Left ventricle myocardium inferior (tissue), 1 donor: ENCODE data around the gene OPCML. TPM values are rescaled to one million over a fixed set of nuclear protein-coding genes. Genes with fewer than 3 reads are reported as not detected.
A peak's percentile ranks its signal among the peaks of the same experiment; 100 is the strongest.

Experiments
- DNase-seq: peaks from one replicate; pipeline ENCODE4 v3.0.0-alpha.2; 2020
- H3K27ac ChIP-seq: fragments of 200-600 bp; replicated peaks from 2 replicates; pipeline ENCODE4 v1.8.0; 2021
- H3K27me3 ChIP-seq: fragments of 200-600 bp; 2 replicates; pipeline ENCODE4 v1.8.0; 2021; ENCODE audit warnings: low read depth
- H3K36me3 ChIP-seq: fragments of 200-600 bp; 2 replicates; pipeline ENCODE4 v1.8.0; 2021
- H3K4me1 ChIP-seq: fragments of 200-600 bp; 2 replicates; pipeline ENCODE4 v1.8.0; 2021
- H3K4me3 ChIP-seq: fragments of 200-600 bp; 2 replicates; pipeline ENCODE4 v1.8.0; 2021; ENCODE audit warnings: mild to moderate bottlenecking, moderate library complexity
- H3K9me3 ChIP-seq: fragments of 200-600 bp; replicated peaks from 2 replicates; pipeline ENCODE4 v1.8.0; 2021
- intact Hi-C: fragments of 100-400 bp; cut with micrococcal nuclease; formaldehyde crosslinking; loops from one replicate; pipeline ENCODE4 v1.11.0; 2022
- total RNA-seq: library from RNA; stranded (reverse); fragmentation: NEBNext Ultra II Directional; extraction: Animal tissue kit (Norgen Biotek cat#: 25700); gene quantifications from one replicate; pipeline ENCODE4 v1.2.1, GENCODE V29; 2021
- TF ChIP-seq, protein P1 (sequence below): fragments of 200-600 bp; IDR thresholded peaks from 2 replicates; pipeline ENCODE4 v1.8.0; 2021; ENCODE audit warnings: antibody characterized with exemption, mild to moderate bottlenecking, borderline replicate concordance
- donor health status: DM: no; HTN: yes; CAD: no; lungs with severe emphysema.

OPCML gene
- total RNA-seq, 1 donor from 2014 or later = 0.63 TPM

DNA sequence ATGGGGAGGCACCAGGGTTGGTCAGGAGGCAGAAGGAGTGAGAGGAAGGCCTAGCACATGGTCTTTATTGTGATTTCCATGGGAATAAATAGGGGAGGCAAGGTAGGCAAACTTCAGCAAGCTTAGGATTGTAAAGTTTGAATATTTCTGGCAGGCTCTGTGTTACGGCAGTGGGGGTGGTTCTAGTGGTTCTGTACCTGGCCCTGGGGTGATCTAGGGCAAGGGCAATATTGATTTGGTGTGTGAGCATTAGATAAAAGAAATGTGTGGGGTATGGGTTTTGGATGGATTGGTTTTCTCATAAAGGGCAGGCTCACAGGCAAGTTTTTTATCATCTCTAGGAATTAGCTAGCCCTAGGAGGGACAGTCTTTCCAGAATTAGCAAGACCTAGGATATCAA lies 584.0 kb downstream of the OPCML start:
- no peak for DNase-seq
- Histone ChIP-seq H3K27me3 (peaks cover 78% of the 10 kb centered on the region), H3K36me3 (no peaks in the 10 kb centered on the region), H3K9me3 (peaks cover 7% of the 10 kb centered on the region), H3K27ac (no peak overlapping the region), H3K4me1 (peaks cover 7% of the 10 kb centered on the region), H3K4me3 (no peak overlapping the region)
- intact Hi-C loops = no loop called here
- TF ChIP-seq, protein P1, sequence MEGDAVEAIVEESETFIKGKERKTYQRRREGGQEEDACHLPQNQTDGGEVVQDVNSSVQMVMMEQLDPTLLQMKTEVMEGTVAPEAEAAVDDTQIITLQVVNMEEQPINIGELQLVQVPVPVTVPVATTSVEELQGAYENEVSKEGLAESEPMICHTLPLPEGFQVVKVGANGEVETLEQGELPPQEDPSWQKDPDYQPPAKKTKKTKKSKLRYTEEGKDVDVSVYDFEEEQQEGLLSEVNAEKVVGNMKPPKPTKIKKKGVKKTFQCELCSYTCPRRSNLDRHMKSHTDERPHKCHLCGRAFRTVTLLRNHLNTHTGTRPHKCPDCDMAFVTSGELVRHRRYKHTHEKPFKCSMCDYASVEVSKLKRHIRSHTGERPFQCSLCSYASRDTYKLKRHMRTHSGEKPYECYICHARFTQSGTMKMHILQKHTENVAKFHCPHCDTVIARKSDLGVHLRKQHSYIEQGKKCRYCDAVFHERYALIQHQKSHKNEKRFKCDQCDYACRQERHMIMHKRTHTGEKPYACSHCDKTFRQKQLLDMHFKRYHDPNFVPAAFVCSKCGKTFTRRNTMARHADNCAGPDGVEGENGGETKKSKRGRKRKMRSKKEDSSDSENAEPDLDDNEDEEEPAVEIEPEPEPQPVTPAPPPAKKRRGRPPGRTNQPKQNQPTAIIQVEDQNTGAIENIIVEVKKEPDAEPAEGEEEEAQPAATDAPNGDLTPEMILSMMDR = no peak

DNA sequence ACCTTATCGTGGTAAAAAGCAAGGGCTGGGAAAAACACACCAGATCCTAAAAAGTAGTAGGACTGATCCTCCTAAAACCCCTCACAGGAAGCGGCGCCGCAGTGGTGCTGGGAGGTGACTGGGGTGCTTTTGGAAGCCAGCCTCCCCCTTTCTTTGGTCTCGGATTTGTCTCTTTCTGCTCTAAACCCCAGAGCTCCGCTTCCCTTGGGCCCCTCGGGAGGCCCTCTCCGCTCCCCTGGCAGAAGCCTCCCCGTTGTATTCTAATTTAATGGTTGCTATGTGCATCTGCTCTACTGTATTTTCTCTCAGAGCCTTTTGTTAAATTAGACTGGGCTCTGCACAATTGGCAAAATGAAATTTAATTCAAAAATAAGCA lies 587.7 kb downstream of the OPCML start:
- peaks cover 81% of the 10 kb centered on the region for H3K27me3 ChIP-seq
- H3K27ac ChIP-seq = no peak overlapping the region
- H3K9me3 ChIP-seq = no peaks in the 10 kb centered on the region
- intact Hi-C loops = no loop called here
- no peak for DNase-seq
- TF ChIP-seq, protein P1 = no peak
- peaks cover 7% of the 10 kb centered on the region for H3K4me1 ChIP-seq
- no peak overlapping the region for H3K4me3 ChIP-seq
- H3K36me3 ChIP-seq = no peaks in the 10 kb centered on the region

DNA sequence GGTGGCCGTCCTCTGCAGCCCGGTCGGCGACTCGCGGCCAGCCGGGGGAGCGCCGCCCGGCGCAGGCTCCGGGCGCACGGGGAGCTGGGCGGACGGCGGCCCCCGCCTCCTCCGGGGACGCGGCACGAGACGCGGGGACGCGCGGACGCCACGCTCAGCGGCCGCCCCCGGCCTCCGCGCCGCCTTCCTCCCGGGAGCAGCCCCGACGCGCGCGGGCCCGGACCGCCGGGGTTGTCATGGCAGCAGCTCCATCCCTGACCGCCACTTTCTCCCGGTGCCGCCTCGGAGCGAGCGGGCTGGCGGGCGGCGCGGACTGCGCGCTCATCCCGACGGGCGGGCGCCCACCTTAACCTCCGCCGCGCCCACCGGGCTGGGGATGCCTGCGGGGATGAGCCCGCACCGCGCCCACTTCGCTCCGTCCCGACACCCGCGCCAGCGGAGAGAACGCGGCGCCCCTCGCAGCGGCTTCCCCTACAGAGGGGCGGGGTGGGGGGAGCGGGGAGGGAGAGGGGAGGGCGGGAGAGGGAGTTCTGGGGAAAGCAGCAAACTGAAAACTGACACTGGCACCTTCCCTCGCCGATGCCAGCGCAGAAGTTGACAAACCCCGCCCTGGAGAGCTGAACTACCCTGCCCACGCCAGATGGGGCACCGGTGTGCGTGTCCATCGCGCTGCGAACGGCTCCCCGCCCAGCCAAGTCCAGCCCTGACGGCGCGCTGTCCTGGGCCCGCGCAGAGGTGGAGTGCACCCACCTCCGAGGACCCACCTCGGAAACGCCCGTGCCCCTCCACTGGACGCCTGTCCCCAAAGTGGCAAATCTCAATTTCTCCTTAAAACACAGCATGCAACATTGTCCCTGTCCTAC lies 588.4 kb downstream of the OPCML start:
- H3K4me3 ChIP-seq = peak overlapping the region; percentile 54
- H3K36me3 ChIP-seq = no peaks in the 10 kb centered on the region
- peaks cover 75% of the 10 kb centered on the region for H3K27me3 ChIP-seq
- intact Hi-C loops = no loop called here
- no peak overlapping the region for H3K27ac ChIP-seq
- TF ChIP-seq, protein P1 = no peak
- DNase-seq = no peak
- peaks cover 7% of the 10 kb centered on the region for H3K4me1 ChIP-seq
- no peaks in the 10 kb centered on the region for H3K9me3 ChIP-seq

DNA sequence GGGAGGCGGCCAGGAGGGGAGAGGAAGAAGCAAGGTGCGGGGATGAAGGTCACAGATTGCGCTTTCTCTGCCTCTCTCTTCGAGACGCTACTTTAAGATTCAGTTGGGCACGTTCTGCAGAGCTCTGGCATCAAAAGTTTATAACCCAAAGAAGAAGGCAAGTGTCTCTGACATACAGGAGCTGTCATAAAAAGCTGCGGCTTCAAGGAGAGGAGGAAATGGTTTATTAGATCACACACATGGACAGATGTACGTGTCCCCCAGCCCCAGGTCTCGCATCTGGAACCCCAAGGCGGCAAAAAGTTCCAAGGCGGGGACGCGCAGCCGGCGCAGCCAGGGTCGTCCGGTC lies 589.0 kb downstream of the OPCML start:
- TF ChIP-seq, protein P1 = no peak
- Histone ChIP-seq H3K27me3 (peaks cover 72% of the 10 kb centered on the region), H3K4me3 (peak overlapping the region; percentile 54), H3K9me3 (no peaks in the 10 kb centered on the region), H3K27ac (no peak overlapping the region), H3K4me1 (peaks cover 7% of the 10 kb centered on the region), H3K36me3 (no peaks in the 10 kb centered on the region)
- intact Hi-C loops = no loop called here
- no peak for DNase-seq

DNA sequence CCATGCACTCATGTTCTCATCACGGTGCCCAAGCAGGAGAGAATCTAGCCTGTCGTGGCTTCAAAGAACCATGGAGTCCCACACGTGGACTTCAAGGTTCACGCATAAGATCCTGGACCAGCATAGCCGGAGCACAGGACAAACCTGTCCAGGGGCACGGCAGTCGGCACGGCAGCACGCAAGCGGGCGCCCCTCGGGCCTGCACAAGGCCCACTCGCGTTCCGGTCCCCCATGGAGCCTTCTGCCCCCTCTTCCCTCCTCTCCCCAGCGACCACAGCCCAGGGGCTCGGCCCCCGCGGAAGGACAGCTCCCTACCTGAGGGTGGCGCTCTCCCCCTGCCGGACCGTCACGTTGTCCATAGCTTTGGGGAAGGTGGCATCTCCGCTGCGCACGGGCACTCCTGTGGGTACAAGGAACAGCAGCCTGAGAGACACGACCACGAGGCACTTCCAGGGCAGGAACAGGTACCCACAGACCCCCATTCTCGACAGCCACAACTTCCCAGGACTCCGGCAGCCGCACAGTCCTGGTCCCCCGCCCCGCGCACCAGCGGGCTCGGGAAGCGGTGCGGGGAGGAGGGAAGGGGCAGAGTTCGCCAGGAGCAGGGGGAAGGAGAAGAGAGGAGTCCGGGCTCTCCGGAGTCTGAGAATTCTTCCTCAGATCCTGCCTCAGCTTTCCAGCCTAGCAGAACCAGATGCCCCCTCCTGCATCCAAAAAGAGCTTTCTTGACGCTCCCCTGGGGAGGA lies 589.5 kb downstream of the OPCML start:
- Histone ChIP-seq H3K4me3 (peak overlapping the region; percentile 54), H3K36me3 (no peaks in the 10 kb centered on the region), H3K27me3 (peaks cover 67% of the 10 kb centered on the region), H3K9me3 (no peaks in the 10 kb centered on the region), H3K4me1 (peaks cover 7% of the 10 kb centered on the region), H3K27ac (no peak overlapping the region)
- intact Hi-C loops = no loop called here
- DNase-seq = no peak
- TF ChIP-seq, protein P1 = no peak
